ENCODE data around the gene RRBP1. TPM values are rescaled to one million over a fixed set of nuclear protein-coding genes. Genes with fewer than 3 reads are reported as not detected.

Gene RRBP1
- total and polyA plus RNA-seq, 4 donors = 106 to 208 (median 127) TPM

DNA sequence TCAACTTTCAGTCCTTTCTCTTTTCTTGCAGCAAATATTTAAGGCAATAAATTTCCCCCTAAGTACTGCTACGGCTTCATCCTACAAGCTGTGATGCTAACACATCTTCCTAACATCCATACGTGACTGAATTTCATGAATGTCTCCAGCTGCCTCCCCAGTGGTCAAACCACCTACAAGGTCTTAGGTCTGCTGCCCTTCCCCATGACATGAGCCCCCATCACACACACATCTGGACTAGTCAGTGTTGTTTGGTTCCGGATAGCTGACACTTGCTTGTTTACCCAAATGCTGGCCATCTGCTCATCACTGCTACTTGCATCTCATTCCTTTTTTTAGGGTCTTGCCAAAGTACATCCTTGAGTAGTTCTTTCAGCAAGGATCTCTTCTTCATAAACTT lies 14.6 kb downstream of the RRBP1 start:
- Histone ChIP-seq H3K4me3 (no peak overlapping the region), H3K9ac (ENCODE audit: insufficient read depth in 1 of 2, low read length in 2 of 2) (no peak overlapping the region), H3K4me1 (ENCODE audit: control insufficient read depth in 5 of 5, insufficient read depth in 5 of 5, low read length in 5 of 5) (peaks cover 0 to 5% (median 0%) of the 10 kb centered on the region in 5 donors), H3K36me3 (ENCODE audit: control insufficient read depth in 4 of 4, insufficient read depth in 4 of 4, low read length in 4 of 4) (peaks cover 7 to 13% (median 11%) of the 10 kb centered on the region in 4 donors), H3K27ac (ENCODE audit: low read depth in 1 of 2, low read length in 1 of 2) (peak overlapping the region in 1 of 2 donors; percentile 10), H3K9me3 (ENCODE audit: control insufficient read depth in 4 of 4, insufficient read depth in 3 of 4, low read length in 3 of 4) (no peaks in the 10 kb centered on the region), H3K27me3 (ENCODE audit: control insufficient read depth in 3 of 3, insufficient read depth in 3 of 3, low read length in 2 of 3) (no peaks in the 10 kb centered on the region)
- DNase-seq (no peak), ATAC-seq (ENCODE audit: insufficient read depth, low FRiP score) (no peak)
- TF ChIP-seq CTCF (IDR thresholded peaks at IDR 0.05; ENCODE audit: control extremely low read depth, extremely low read depth) = no peak
- 87 to 90% methylated on average over 3 of the region's 3 CpGs for WGBS, 2 donors

GRCh38 chr20:17666481-17666880 lies 15.6 kb downstream of the RRBP1 start:
- no peak overlapping the region for H3K9ac ChIP-seq (ENCODE audit: insufficient read depth in 1 of 2, low read length in 2 of 2)
- H3K27ac ChIP-seq (ENCODE audit: low read depth in 1 of 2, low read length in 1 of 2) = no peak overlapping the region
- no peak for TF ChIP-seq CTCF (IDR thresholded peaks at IDR 0.05; ENCODE audit: control extremely low read depth, extremely low read depth)
- H3K36me3 ChIP-seq (ENCODE audit: control insufficient read depth in 4 of 4, insufficient read depth in 4 of 4, low read length in 4 of 4) = peaks cover 5 to 12% (median 8%) of the 10 kb centered on the region in 4 donors
- WGBS, 2 donors = 79 to 93% methylated on average over 2 of the region's 2 CpGs
- DNase-seq (peak in 1 of 3 donors; percentile 19), ATAC-seq (ENCODE audit: insufficient read depth, low FRiP score) (no peak)
- no peak overlapping the region for H3K4me3 ChIP-seq
- no peaks in the 10 kb centered on the region for H3K9me3 ChIP-seq (ENCODE audit: control insufficient read depth in 4 of 4, insufficient read depth in 3 of 4, low read length in 3 of 4)
- no peaks in the 10 kb centered on the region for H3K27me3 ChIP-seq (ENCODE audit: control insufficient read depth in 3 of 3, insufficient read depth in 3 of 3, low read length in 2 of 3)
- peaks cover 0 to 4% (median 0%) of the 10 kb centered on the region in 5 donors for H3K4me1 ChIP-seq (ENCODE audit: control insufficient read depth in 5 of 5, insufficient read depth in 5 of 5, low read length in 5 of 5)

GRCh38 chr20:17665756-17666155 lies 16.3 kb downstream of the RRBP1 start:
- Histone ChIP-seq H3K36me3 (ENCODE audit: control insufficient read depth in 4 of 4, insufficient read depth in 4 of 4, low read length in 4 of 4) (peaks cover 5 to 10% (median 8%) of the 10 kb centered on the region in 4 donors), H3K27me3 (ENCODE audit: control insufficient read depth in 3 of 3, insufficient read depth in 3 of 3, low read length in 2 of 3) (no peaks in the 10 kb centered on the region), H3K4me1 (ENCODE audit: control insufficient read depth in 5 of 5, insufficient read depth in 5 of 5, low read length in 5 of 5) (peaks cover 0 to 5% (median 3%) of the 10 kb centered on the region in 5 donors), H3K9ac (ENCODE audit: insufficient read depth in 1 of 2, low read length in 2 of 2) (no peak overlapping the region), H3K9me3 (ENCODE audit: control insufficient read depth in 4 of 4, insufficient read depth in 3 of 4, low read length in 3 of 4) (no peaks in the 10 kb centered on the region), H3K4me3 (no peak overlapping the region), H3K27ac (ENCODE audit: low read depth in 1 of 2, low read length in 1 of 2) (no peak overlapping the region)
- TF ChIP-seq CTCF (IDR thresholded peaks at IDR 0.05; ENCODE audit: control extremely low read depth, extremely low read depth) = no peak
- ATAC-seq (ENCODE audit: insufficient read depth, low FRiP score) (no peak), DNase-seq (no peak)
- 60 to 67% methylated on average over 2 of the region's 2 CpGs for WGBS, 2 donors
